GM23338 (cell line): Measurements from ENCODE around the gene PDE3A. TPM values are rescaled to one million over a fixed set of nuclear protein-coding genes. Genes with fewer than 3 reads are reported as not detected.

Experiments used
- ATAC-seq: fragments of 200-7000 bp; cut with Tn5 transposase; 3 replicates; pipeline ENCODE4 v1.9.1; 2020
- DNase-seq: peaks from one replicate; pipeline ENCODE4 v3.0.0-alpha.2; 2015; ENCODE audit warnings: low spot score
- H2AFZ ChIP-seq: fragments of 200-600 bp; sonication (generic); 2 replicates; pipeline ENCODE4 v1.8.0; 2016; ENCODE audit warnings: antibody characterized with exemption, mild to moderate bottlenecking, moderate library complexity
- H3F3A ChIP-seq: fragments of 200-600 bp; sonication (generic); replicated peaks from 2 replicates; pipeline ENCODE4 v1.8.0; 2017; ENCODE audit warnings: antibody characterized with exemption, mixed run types, low read depth
- H3K27ac ChIP-seq: fragments of 200-600 bp; sonication (generic); 2 replicates; pipeline ENCODE4 v1.6.1; 2016; ENCODE audit warnings: low read depth
- H3K27me3 ChIP-seq: fragments of 200-600 bp; sonication (generic); 2 replicates; pipeline ENCODE4 v1.8.0; 2016; ENCODE audit warnings: mild to moderate bottlenecking, mixed run types, moderate library complexity; ENCODE audit not compliant: insufficient read depth
- H3K36me3 ChIP-seq: fragments of 200-600 bp; sonication (generic); 2 replicates; pipeline ENCODE4 v1.8.0; 2016; ENCODE audit warnings: mild to moderate bottlenecking; ENCODE audit not compliant: insufficient read depth
- H3K4me1 ChIP-seq: fragments of 200-600 bp; sonication (generic); 2 replicates; pipeline ENCODE4 v1.8.0; 2016; ENCODE audit warnings: mild to moderate bottlenecking, moderate library complexity; ENCODE audit not compliant: insufficient read depth
- H3K4me2 ChIP-seq: fragments of 200-600 bp; sonication (generic); 2 replicates; pipeline ENCODE4 v1.7.1; 2017; ENCODE audit warnings: mixed run types
- H3K4me3 ChIP-seq: fragments of 200-600 bp; sonication (generic); 2 replicates; pipeline ENCODE4 v1.6.1; 2016; ENCODE audit warnings: mixed run types
- H3K79me2 ChIP-seq: fragments of 200-600 bp; sonication (generic); replicated peaks from 2 replicates; pipeline ENCODE4 v1.8.0; 2017; ENCODE audit warnings: mild to moderate bottlenecking; ENCODE audit not compliant: insufficient read depth
- H3K9me2 ChIP-seq: fragments of 200-600 bp; sonication (generic); 2 replicates; pipeline ENCODE4 v1.8.0; 2017; ENCODE audit not compliant: insufficient read depth
- H4K20me1 ChIP-seq: fragments of 200-600 bp; sonication (generic); replicated peaks from 2 replicates; pipeline ENCODE4 v1.8.0; 2017; ENCODE audit warnings: mild to moderate bottlenecking; ENCODE audit not compliant: insufficient read depth
- H3K27ac Mint-ChIP-seq: 2 replicates; pipeline ENCODE4 v1.8.0; 2020; ENCODE audit warnings: inconsistent platforms, mild to moderate bottlenecking, moderate library complexity, mixed read lengths
- H3K27me3 Mint-ChIP-seq: 3 replicates; pipeline ENCODE4 v1.8.0; 2022; ENCODE audit warnings: low read depth, mild to moderate bottlenecking, moderate library complexity, mixed read lengths, inconsistent platforms; ENCODE audit not compliant: insufficient read depth, poor library complexity
- H3K36me3 Mint-ChIP-seq: 3 replicates; pipeline ENCODE4 v1.8.0; 2021; ENCODE audit warnings: low read depth, mild to moderate bottlenecking, inconsistent platforms, moderate library complexity, mixed read lengths
- H3K4me1 Mint-ChIP-seq: 3 replicates; pipeline ENCODE4 v1.8.0; 2020; ENCODE audit warnings: mild to moderate bottlenecking, inconsistent platforms, mixed read lengths
- H3K4me3 Mint-ChIP-seq: 3 replicates; pipeline ENCODE4 v1.8.0; 2021; ENCODE audit warnings: moderate library complexity, mild to moderate bottlenecking, inconsistent platforms, mixed read lengths
- H3K9me3 Mint-ChIP-seq: 3 replicates; pipeline ENCODE4 v1.8.0; 2020; ENCODE audit warnings: moderate library complexity, mild to moderate bottlenecking, inconsistent platforms, mixed read lengths
- CREB1 ChIP-seq: fragments of 250-450 bp; sonication (Bioruptor Pico); IDR thresholded peaks from 2 replicates; pipeline ENCODE4 v1.5.0; 2020; ENCODE audit warnings: low read depth, mild to moderate bottlenecking, moderate library complexity
- EZH2 ChIP-seq: fragments of 200-600 bp; sonication (generic); IDR thresholded peaks from one replicate; pipeline ENCODE4 v1.8.0; 2017; ENCODE audit warnings: antibody characterized with exemption, mild to moderate bottlenecking, low read depth; ENCODE audit not compliant: unreplicated experiment
- EZH2phosphoT487 ChIP-seq: fragments of 200-600 bp; sonication (generic); IDR thresholded peaks from one replicate; pipeline ENCODE4 v1.8.1; 2018; ENCODE audit warnings: antibody characterized with exemption; ENCODE audit not compliant: unreplicated experiment
- JUNB ChIP-seq: IDR thresholded peaks from one replicate; pipeline ENCODE4 v1.6.1; 2016; ENCODE audit warnings: antibody characterized with exemption; ENCODE audit not compliant: unreplicated experiment
- NANOG ChIP-seq: IDR thresholded peaks from 2 replicates; pipeline ENCODE4 v1.6.1; 2016; ENCODE audit warnings: antibody characterized with exemption, borderline replicate concordance
- POLR2AphosphoS5 ChIP-seq: IDR thresholded peaks from 2 replicates; pipeline ENCODE4 v1.6.1; 2016; ENCODE audit warnings: antibody characterized with exemption, low read depth
- STAT1 ChIP-seq: IDR thresholded peaks from one replicate; pipeline ENCODE4 v1.6.1; 2016; ENCODE audit warnings: antibody characterized with exemption; ENCODE audit not compliant: unreplicated experiment
- ZNF114 ChIP-seq: fragments of 250-450 bp; sonication (Bioruptor Pico); IDR thresholded peaks from 2 replicates; pipeline ENCODE4 v1.5.0; 2020; ENCODE audit warnings: mild to moderate bottlenecking, moderate library complexity
- ZNF331 ChIP-seq: fragments of 250-450 bp; sonication (Bioruptor Pico); IDR thresholded peaks from 2 replicates; pipeline ENCODE4 v1.5.0; 2020; ENCODE audit warnings: low read depth, mild to moderate bottlenecking, moderate library complexity
- polyA plus RNA-seq: library from polyadenylated mRNA; unstranded; fragments of >200 nt; fragmentation: Nextera tagmentation; extraction: Ambion mirVana; gene quantifications from 2 replicates; pipeline ENCODE4 v1.2.1, GENCODE V29; 2016
- total RNA-seq: library from RNA; depleted of rRNA; stranded (reverse); fragments of >200 nt; shearing (Covaris generic); gene quantifications from 2 replicates; pipeline ENCODE4 v1.2.3, GENCODE V29; 2014
- TF ChIP-seq, protein P1 (sequence below): fragments of 250-450 bp; sonication (Bioruptor Pico); IDR thresholded peaks from 2 replicates; pipeline ENCODE4 v1.5.0; 2020; ENCODE audit warnings: mild to moderate bottlenecking, moderate library complexity
- TF ChIP-seq, protein P2 (sequence below): IDR thresholded peaks from 2 replicates; pipeline ENCODE4 v1.6.1; 2016; ENCODE audit warnings: antibody characterized with exemption
- TF ChIP-seq, protein P3 (sequence below), 2 experiments: fragments of 200-600 bp in 1 of 2; sonication (generic) in 1 of 2; conservative IDR thresholded peaks; 2 replicates each; pipeline versions ENCODE4 v1.5.1 to v1.6.1; 2016 to 2017; ENCODE audit warnings: antibody characterized with exemption in 2 of 2, low read depth in 2 of 2, mild to moderate bottlenecking in 2 of 2, moderate library complexity in 1 of 2

Gene PDE3A
- total and polyA plus RNA-seq, 2 experiments from 2014 or later = 2.7 to 9.2 TPM

DNA sequence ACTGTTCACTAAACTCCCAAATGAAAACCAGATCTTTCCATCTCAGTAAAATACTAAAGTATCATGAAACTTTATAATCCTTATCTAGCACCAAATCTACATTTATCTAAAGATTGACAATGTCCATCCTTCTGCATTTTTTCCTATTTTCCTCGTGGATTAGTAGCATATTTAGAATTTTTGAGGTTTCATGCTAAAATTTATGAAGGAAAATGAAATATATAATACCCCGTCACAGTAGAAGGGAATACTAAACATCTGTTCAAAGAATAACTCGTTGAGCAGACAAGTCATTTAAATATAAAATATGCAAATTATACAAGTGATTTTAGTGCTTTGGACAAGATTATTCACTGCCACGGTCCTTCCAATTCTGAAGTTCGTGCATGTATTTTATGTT is 204.1 kb downstream of the PDE3A start:
- no peak for ATAC-seq
- no peaks in the 10 kb centered on the region for H4K20me1 ChIP-seq
- Mint-ChIP-seq H3K9me3 (no peaks in the 10 kb centered on the region), H3K27ac (no peak overlapping the region), H3K4me3 (no peak overlapping the region), H3K4me1 (no peaks in the 10 kb centered on the region), H3K27me3 (no peaks in the 10 kb centered on the region), H3K36me3 (no peaks in the 10 kb centered on the region)
- DNase-seq = no peak
- no peak overlapping the region for H3K27ac ChIP-seq
- TF ChIP-seq, protein P1, sequence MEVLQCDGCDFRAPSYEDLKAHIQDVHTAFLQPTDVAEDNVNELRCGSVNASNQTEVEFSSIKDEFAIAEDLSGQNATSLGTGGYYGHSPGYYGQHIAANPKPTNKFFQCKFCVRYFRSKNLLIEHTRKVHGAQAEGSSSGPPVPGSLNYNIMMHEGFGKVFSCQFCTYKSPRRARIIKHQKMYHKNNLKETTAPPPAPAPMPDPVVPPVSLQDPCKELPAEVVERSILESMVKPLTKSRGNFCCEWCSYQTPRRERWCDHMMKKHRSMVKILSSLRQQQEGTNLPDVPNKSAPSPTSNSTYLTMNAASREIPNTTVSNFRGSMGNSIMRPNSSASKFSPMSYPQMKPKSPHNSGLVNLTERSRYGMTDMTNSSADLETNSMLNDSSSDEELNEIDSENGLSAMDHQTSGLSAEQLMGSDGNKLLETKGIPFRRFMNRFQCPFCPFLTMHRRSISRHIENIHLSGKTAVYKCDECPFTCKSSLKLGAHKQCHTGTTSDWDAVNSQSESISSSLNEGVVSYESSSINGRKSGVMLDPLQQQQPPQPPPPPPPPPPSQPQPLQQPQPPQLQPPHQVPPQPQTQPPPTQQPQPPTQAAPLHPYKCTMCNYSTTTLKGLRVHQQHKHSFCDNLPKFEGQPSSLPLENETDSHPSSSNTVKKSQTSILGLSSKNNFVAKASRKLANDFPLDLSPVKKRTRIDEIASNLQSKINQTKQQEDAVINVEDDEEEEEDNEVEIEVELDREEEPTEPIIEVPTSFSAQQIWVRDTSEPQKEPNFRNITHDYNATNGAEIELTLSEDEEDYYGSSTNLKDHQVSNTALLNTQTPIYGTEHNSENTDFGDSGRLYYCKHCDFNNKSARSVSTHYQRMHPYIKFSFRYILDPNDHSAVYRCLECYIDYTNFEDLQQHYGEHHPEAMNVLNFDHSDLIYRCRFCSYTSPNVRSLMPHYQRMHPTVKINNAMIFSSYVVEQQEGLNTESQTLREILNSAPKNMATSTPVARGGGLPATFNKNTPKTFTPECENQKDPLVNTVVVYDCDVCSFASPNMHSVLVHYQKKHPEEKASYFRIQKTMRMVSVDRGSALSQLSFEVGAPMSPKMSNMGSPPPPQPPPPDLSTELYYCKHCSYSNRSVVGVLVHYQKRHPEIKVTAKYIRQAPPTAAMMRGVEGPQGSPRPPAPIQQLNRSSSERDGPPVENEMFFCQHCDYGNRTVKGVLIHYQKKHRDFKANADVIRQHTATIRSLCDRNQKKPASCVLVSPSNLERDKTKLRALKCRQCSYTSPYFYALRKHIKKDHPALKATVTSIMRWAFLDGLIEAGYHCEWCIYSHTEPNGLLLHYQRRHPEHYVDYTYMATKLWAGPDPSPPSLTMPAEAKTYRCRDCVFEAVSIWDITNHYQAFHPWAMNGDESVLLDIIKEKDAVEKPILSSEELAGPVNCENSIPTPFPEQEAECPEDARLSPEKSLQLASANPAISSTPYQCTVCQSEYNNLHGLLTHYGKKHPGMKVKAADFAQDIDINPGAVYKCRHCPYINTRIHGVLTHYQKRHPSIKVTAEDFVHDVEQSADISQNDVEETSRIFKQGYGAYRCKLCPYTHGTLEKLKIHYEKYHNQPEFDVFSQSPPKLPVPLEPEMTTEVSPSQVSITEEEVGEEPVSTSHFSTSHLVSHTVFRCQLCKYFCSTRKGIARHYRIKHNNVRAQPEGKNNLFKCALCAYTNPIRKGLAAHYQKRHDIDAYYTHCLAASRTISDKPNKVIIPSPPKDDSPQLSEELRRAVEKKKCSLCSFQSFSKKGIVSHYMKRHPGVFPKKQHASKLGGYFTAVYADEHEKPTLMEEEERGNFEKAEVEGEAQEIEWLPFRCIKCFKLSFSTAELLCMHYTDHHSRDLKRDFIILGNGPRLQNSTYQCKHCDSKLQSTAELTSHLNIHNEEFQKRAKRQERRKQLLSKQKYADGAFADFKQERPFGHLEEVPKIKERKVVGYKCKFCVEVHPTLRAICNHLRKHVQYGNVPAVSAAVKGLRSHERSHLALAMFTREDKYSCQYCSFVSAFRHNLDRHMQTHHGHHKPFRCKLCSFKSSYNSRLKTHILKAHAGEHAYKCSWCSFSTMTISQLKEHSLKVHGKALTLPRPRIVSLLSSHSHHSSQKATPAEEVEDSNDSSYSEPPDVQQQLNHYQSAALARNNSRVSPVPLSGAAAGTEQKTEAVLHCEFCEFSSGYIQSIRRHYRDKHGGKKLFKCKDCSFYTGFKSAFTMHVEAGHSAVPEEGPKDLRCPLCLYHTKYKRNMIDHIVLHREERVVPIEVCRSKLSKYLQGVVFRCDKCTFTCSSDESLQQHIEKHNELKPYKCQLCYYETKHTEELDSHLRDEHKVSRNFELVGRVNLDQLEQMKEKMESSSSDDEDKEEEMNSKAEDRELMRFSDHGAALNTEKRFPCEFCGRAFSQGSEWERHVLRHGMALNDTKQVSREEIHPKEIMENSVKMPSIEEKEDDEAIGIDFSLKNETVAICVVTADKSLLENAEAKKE (CRISPR knock-in tag) = no peak
- TF ChIP-seq CREB1 = no peak
- TF ChIP-seq ZNF114 (CRISPR knock-in tag) = no peak
- TF ChIP-seq NANOG = no peak
- no peak for TF ChIP-seq EZH2phosphoT487
- TF ChIP-seq, protein P2, sequence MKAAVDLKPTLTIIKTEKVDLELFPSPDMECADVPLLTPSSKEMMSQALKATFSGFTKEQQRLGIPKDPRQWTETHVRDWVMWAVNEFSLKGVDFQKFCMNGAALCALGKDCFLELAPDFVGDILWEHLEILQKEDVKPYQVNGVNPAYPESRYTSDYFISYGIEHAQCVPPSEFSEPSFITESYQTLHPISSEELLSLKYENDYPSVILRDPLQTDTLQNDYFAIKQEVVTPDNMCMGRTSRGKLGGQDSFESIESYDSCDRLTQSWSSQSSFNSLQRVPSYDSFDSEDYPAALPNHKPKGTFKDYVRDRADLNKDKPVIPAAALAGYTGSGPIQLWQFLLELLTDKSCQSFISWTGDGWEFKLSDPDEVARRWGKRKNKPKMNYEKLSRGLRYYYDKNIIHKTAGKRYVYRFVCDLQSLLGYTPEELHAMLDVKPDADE = no peak
- TF ChIP-seq, protein P3, sequence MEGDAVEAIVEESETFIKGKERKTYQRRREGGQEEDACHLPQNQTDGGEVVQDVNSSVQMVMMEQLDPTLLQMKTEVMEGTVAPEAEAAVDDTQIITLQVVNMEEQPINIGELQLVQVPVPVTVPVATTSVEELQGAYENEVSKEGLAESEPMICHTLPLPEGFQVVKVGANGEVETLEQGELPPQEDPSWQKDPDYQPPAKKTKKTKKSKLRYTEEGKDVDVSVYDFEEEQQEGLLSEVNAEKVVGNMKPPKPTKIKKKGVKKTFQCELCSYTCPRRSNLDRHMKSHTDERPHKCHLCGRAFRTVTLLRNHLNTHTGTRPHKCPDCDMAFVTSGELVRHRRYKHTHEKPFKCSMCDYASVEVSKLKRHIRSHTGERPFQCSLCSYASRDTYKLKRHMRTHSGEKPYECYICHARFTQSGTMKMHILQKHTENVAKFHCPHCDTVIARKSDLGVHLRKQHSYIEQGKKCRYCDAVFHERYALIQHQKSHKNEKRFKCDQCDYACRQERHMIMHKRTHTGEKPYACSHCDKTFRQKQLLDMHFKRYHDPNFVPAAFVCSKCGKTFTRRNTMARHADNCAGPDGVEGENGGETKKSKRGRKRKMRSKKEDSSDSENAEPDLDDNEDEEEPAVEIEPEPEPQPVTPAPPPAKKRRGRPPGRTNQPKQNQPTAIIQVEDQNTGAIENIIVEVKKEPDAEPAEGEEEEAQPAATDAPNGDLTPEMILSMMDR (conservative IDR thresholded peaks at IDR 0.05; ENCODE audit: low read depth in 2 of 2) = no peak
- no peak for TF ChIP-seq EZH2
- no peak for TF ChIP-seq ZNF331
- TF ChIP-seq JUNB = no peak
- TF ChIP-seq STAT1 = no peak
- no peak for TF ChIP-seq POLR2AphosphoS5
- no peaks in the 10 kb centered on the region for H3K4me1 ChIP-seq
- no peaks in the 10 kb centered on the region for H3F3A ChIP-seq
- H3K36me3 ChIP-seq = no peaks in the 10 kb centered on the region
- H3K4me2 ChIP-seq = no peak overlapping the region
- no peaks in the 10 kb centered on the region for H3K27me3 ChIP-seq
- no peaks in the 10 kb centered on the region for H3K79me2 ChIP-seq
- H3K9me2 ChIP-seq = no peaks in the 10 kb centered on the region
- no peak overlapping the region for H3K4me3 ChIP-seq
- H2AFZ ChIP-seq = no peak overlapping the region
